Calu3 (cell line): ENCODE data around the gene RFX6. TPM values are rescaled to one million over a fixed set of nuclear protein-coding genes. Genes with fewer than 3 reads are reported as not detected.

Experiments
- BruUV-seq: library from RNA; stranded (reverse); fragments of 400-500 nt; replicated peaks from 2 replicates; lab custom pipeline; 2021; lab: Mats Ljungman, UMichigan
- CTCF ChIA-PET: fragments of 300-600 bp; sonication (Branson Sonifier 250); formaldehyde crosslinking; loops from one replicate; lab custom pipeline; 2022; ENCODE audit warnings: antibody characterized with exemption; lab: Charles Lee
- DNase-seq: peaks from one replicate; pipeline ENCODE4 v3.0.0; 2022
- H3K27ac Mint-ChIP-seq: one replicate; pipeline ENCODE4 v1.8.0; 2022; ENCODE audit warnings: mixed read lengths; ENCODE audit not compliant: unreplicated experiment
- H3K27me3 Mint-ChIP-seq: one replicate; pipeline ENCODE4 v1.8.0; 2022; ENCODE audit warnings: mixed read lengths; ENCODE audit not compliant: unreplicated experiment
- H3K36me3 Mint-ChIP-seq: one replicate; pipeline ENCODE4 v1.8.0; 2022; ENCODE audit warnings: mild to moderate bottlenecking, moderate library complexity, mixed read lengths; ENCODE audit not compliant: insufficient read depth, unreplicated experiment
- H3K4me1 Mint-ChIP-seq: one replicate; pipeline ENCODE4 v1.8.0; 2022; ENCODE audit warnings: mild to moderate bottlenecking, low read depth, mixed read lengths; ENCODE audit not compliant: unreplicated experiment
- H3K4me3 Mint-ChIP-seq: one replicate; pipeline ENCODE4 v1.8.0; 2022; ENCODE audit warnings: mild to moderate bottlenecking, low read depth, moderate library complexity, mixed read lengths; ENCODE audit not compliant: unreplicated experiment
- H3K9me3 Mint-ChIP-seq: one replicate; pipeline ENCODE4 v1.8.0; 2022; ENCODE audit warnings: low read depth, mixed read lengths; ENCODE audit not compliant: unreplicated experiment
- CTCF ChIP-seq: fragments of 200-600 bp; IDR thresholded peaks from one replicate; pipeline ENCODE4 v1.8.0; 2022; ENCODE audit warnings: antibody characterized with exemption; ENCODE audit not compliant: unreplicated experiment
- intact Hi-C: fragments of 100-400 bp; cut with micrococcal nuclease; formaldehyde crosslinking; loops from one replicate; pipeline ENCODE4 v1.10.0; 2022; ENCODE audit not compliant: unreplicated experiment
- total RNA-seq: library from RNA; stranded (reverse); gene quantifications from 2 replicates; pipeline ENCODE4 v1.2.3, GENCODE V29; 2022

The RFX6 gene
- total RNA-seq, 1 experiment from 2014 or later = not detected

- H3K9me3 Mint-ChIP-seq = no peaks in the 10 kb centered on the region
- intact Hi-C loops = loop anchor here (5.0 kb wide), 2 partner anchors 308 to 433 kb away; no protein-coding TSS in a partner anchor
- H3K4me1 Mint-ChIP-seq = no peaks in the 10 kb centered on the region
- no peak for DNase-seq
- no peak overlapping the region for H3K4me3 Mint-ChIP-seq
- H3K27me3 Mint-ChIP-seq = no peaks in the 10 kb centered on the region
- CTCF ChIA-PET = no interaction called here
- no peaks in the 10 kb centered on the region for H3K36me3 Mint-ChIP-seq
- H3K27ac Mint-ChIP-seq = no peak overlapping the region
- TF ChIP-seq CTCF = no peak
- BruUV-seq = no TSS peak
Measured at GRCh38 chr6:116884530-116884929, 7.5 kb downstream of the RFX6 start.

GRCh38 chr6:116887168-116887567, 10.1 kb downstream of the RFX6 start:
- no peak for TF ChIP-seq CTCF
- intact Hi-C loops = no loop called here
- Mint-ChIP-seq H3K4me1 (no peaks in the 10 kb centered on the region), H3K4me3 (no peak overlapping the region), H3K27ac (no peak overlapping the region), H3K9me3 (no peaks in the 10 kb centered on the region), H3K36me3 (no peaks in the 10 kb centered on the region), H3K27me3 (no peaks in the 10 kb centered on the region)
- no peak for DNase-seq
- CTCF ChIA-PET = no interaction called here
- no TSS peak for BruUV-seq

- CTCF ChIA-PET = no interaction called here
Measured at GRCh38 chr6:116887894-116888293, 10.9 kb downstream of the RFX6 start.

GRCh38 chr6:116888732-116889360, 11.8 kb downstream of the RFX6 start:
- H3K27me3 Mint-ChIP-seq = no peaks in the 10 kb centered on the region
- H3K27ac Mint-ChIP-seq = no peak overlapping the region
- DNase-seq = no peak
- no peak for TF ChIP-seq CTCF
- no TSS peak for BruUV-seq
- H3K36me3 Mint-ChIP-seq = no peaks in the 10 kb centered on the region
- CTCF ChIA-PET = no interaction called here
- no peaks in the 10 kb centered on the region for H3K9me3 Mint-ChIP-seq
- intact Hi-C loops = no loop called here
- no peak overlapping the region for H3K4me3 Mint-ChIP-seq
- H3K4me1 Mint-ChIP-seq = no peaks in the 10 kb centered on the region

More at GRCh38 chr6:116887894-116888293, 10.9 kb downstream of the RFX6 start:
- H3K4me3 Mint-ChIP-seq = no peak overlapping the region
- no peaks in the 10 kb centered on the region for H3K36me3 Mint-ChIP-seq
- TF ChIP-seq CTCF = no peak
- intact Hi-C loops = no loop called here
- H3K27me3 Mint-ChIP-seq = no peaks in the 10 kb centered on the region
- H3K27ac Mint-ChIP-seq = no peak overlapping the region
- no peaks in the 10 kb centered on the region for H3K9me3 Mint-ChIP-seq
- DNase-seq = no peak
- no TSS peak for BruUV-seq
- H3K4me1 Mint-ChIP-seq = no peaks in the 10 kb centered on the region
